Panc1 (cell line): ENCODE results near the gene SYTL3.

Experiments
- CTCF ChIP-seq: fragments of 450-650 bp; IDR thresholded peaks from 2 replicates; pipeline ENCODE4 v1.5.1; 2017; ENCODE audit warnings: mild to moderate bottlenecking
- REST ChIP-seq, 2 experiments: IDR thresholded peaks; 2 replicates each; pipeline ENCODE4 v1.6.1; 2011 to 2012; ENCODE audit warnings: low read depth in 2 of 2, control low read depth in 1 of 2, low read length in 1 of 2, mild to moderate bottlenecking in 1 of 2, moderate library complexity in 1 of 2; ENCODE audit not compliant: insufficient read depth in 1 of 2

- TF ChIP-seq CTCF (no peak), REST (IDR thresholded peaks at IDR 0.05; ENCODE audit: insufficient read depth in 1 of 2, low read depth in 2 of 2, low read length in 1 of 2) (no peak)
These were observed 154.4 kb downstream of the SYTL3 start for GRCh38 chr6:158804207-158804606.
